H9 (cell line): Measurements from ENCODE around the gene UNCX. TPM values are rescaled to one million over a fixed set of nuclear protein-coding genes. Genes with fewer than 3 reads are reported as not detected.

Source experiments
- DNase-seq: peaks from one replicate; pipeline ENCODE4 v3.0.0-alpha.2; 2017
- H2AFZ ChIP-seq: one replicate; pipeline ENCODE4 v1.6.1; 2013; ENCODE audit warnings: mild to moderate bottlenecking, low read length, control low read depth, moderate library complexity
- H2AK5ac ChIP-seq: 2 replicates; pipeline ENCODE4 v1.6.1; 2013; ENCODE audit warnings: low read length, control low read depth, mixed read lengths; ENCODE audit not compliant: insufficient read length
- H2BK120ac ChIP-seq: one replicate; pipeline ENCODE4 v1.6.1; 2013; ENCODE audit warnings: low read depth, mild to moderate bottlenecking, low read length, control low read depth, inconsistent platforms; ENCODE audit not compliant: poor library complexity, severe bottlenecking
- H2BK12ac ChIP-seq: 2 replicates; pipeline ENCODE4 v1.6.1; 2013; ENCODE audit warnings: low read length, control low read depth, mixed read lengths, low read depth; ENCODE audit not compliant: insufficient read length
- H2BK15ac ChIP-seq: 2 replicates; pipeline ENCODE4 v1.6.1; 2013; ENCODE audit warnings: low read depth, low read length, control low read depth
- H2BK20ac ChIP-seq: one replicate; pipeline ENCODE4 v1.6.1; 2013; ENCODE audit warnings: low read depth, mild to moderate bottlenecking, low read length, control low read depth, inconsistent platforms; ENCODE audit not compliant: poor library complexity, severe bottlenecking
- H2BK5ac ChIP-seq: 2 replicates; pipeline ENCODE4 v1.6.1; 2013; ENCODE audit warnings: low read length, control low read depth, mixed read lengths; ENCODE audit not compliant: insufficient read length
- H3K14ac ChIP-seq: 2 replicates; pipeline ENCODE4 v1.6.1; 2013; ENCODE audit warnings: low read length, control low read depth; ENCODE audit not compliant: insufficient read depth
- H3K18ac ChIP-seq: 2 replicates; pipeline ENCODE4 v1.6.1; 2013; ENCODE audit warnings: low read depth, mild to moderate bottlenecking, mixed read lengths, low read length, control low read depth; ENCODE audit not compliant: insufficient read length
- H3K23ac ChIP-seq: 2 replicates; pipeline ENCODE4 v1.6.1; 2013; ENCODE audit warnings: low read length, control low read depth, mixed read lengths, low read depth; ENCODE audit not compliant: insufficient read length
- H3K23me2 ChIP-seq: 2 replicates; pipeline ENCODE4 v1.6.1; 2013; ENCODE audit warnings: low read depth, mild to moderate bottlenecking, mixed read lengths, low read length, control low read depth; ENCODE audit not compliant: insufficient read length, poor library complexity, severe bottlenecking
- H3K27ac ChIP-seq: 2 replicates; pipeline ENCODE4 v1.5.1; 2013; ENCODE audit warnings: low read length, control low read depth, mixed read lengths, low read depth; ENCODE audit not compliant: insufficient read length
- H3K27me3 ChIP-seq: 2 replicates; pipeline ENCODE4 v1.6.1; 2013; ENCODE audit warnings: low read length, control low read depth, inconsistent platforms; ENCODE audit not compliant: insufficient read depth
- H3K4ac ChIP-seq: 2 replicates; pipeline ENCODE4 v1.6.1; 2013; ENCODE audit warnings: low read depth, mild to moderate bottlenecking, control low read depth, inconsistent platforms, low read length, moderate library complexity
- H3K4me1 ChIP-seq: 2 replicates; pipeline ENCODE4 v1.6.1; 2013; ENCODE audit warnings: low read length, control low read depth, inconsistent platforms; ENCODE audit not compliant: insufficient read depth
- H3K4me2 ChIP-seq: 2 replicates; pipeline ENCODE4 v1.6.1; 2013; ENCODE audit warnings: low read length, control low read depth, mixed read lengths; ENCODE audit not compliant: insufficient read length, insufficient read depth
- H3K56ac ChIP-seq: 2 replicates; pipeline ENCODE4 v1.6.1; 2013; ENCODE audit warnings: low read depth, mild to moderate bottlenecking, mixed read lengths, low read length, control low read depth; ENCODE audit not compliant: insufficient read length
- H3K79me1 ChIP-seq: 2 replicates; pipeline ENCODE4 v1.6.1; 2013; ENCODE audit warnings: low read depth, mild to moderate bottlenecking, moderate library complexity, low read length, control low read depth, inconsistent platforms; ENCODE audit not compliant: insufficient read depth, poor library complexity, severe bottlenecking
- H3K79me2 ChIP-seq: 2 replicates; pipeline ENCODE4 v1.6.1; 2013; ENCODE audit warnings: low read length, control low read depth, inconsistent platforms; ENCODE audit not compliant: insufficient read depth
- H3K9ac ChIP-seq: 2 replicates; pipeline ENCODE4 v1.6.1; 2013; ENCODE audit warnings: low read length, control low read depth, mixed read lengths; ENCODE audit not compliant: insufficient read length; ENCODE audit errors: extremely low read depth
- H3K9me3 ChIP-seq: one replicate; pipeline ENCODE4 v1.6.1; 2013; ENCODE audit warnings: low read depth, low read length, inconsistent platforms; ENCODE audit not compliant: control insufficient read depth
- H3T11ph ChIP-seq: one replicate; pipeline ENCODE4 v1.6.1; 2013; ENCODE audit warnings: mild to moderate bottlenecking, low read length, control low read depth, inconsistent platforms
- H4K20me1 ChIP-seq: one replicate; pipeline ENCODE4 v1.6.1; 2013; ENCODE audit not compliant: control insufficient read depth, insufficient read length, insufficient read depth
- H4K5ac ChIP-seq: 2 replicates; pipeline ENCODE4 v1.6.1; 2013; ENCODE audit warnings: low read depth, mild to moderate bottlenecking, mixed read lengths, low read length, control low read depth; ENCODE audit not compliant: insufficient read length
- H4K8ac ChIP-seq: replicated peaks from 2 replicates; pipeline ENCODE4 v1.6.1; 2013; ENCODE audit warnings: low read length, control low read depth, mixed read lengths, low read depth; ENCODE audit not compliant: insufficient read length
- H4K91ac ChIP-seq: 2 replicates; pipeline ENCODE4 v1.6.1; 2013; ENCODE audit warnings: low read depth, mild to moderate bottlenecking, moderate library complexity, mixed read lengths, low read length, control low read depth; ENCODE audit not compliant: insufficient read length
- H3K27ac Mint-ChIP-seq, 3 experiments: 2 replicates in 2 of 3; 3 replicates in 1 of 3; pipeline ENCODE4 v1.8.0; 2020 to 2021; ENCODE audit warnings: mixed read lengths in 3 of 3, mild to moderate bottlenecking in 1 of 3, moderate library complexity in 1 of 3
- H3K27me3 Mint-ChIP-seq: 2 replicates; pipeline ENCODE4 v1.8.0; 2021; ENCODE audit warnings: low read depth, mild to moderate bottlenecking, moderate library complexity, mixed read lengths
- H3K36me3 Mint-ChIP-seq, 3 experiments: 2 replicates in 2 of 3; 3 replicates in 1 of 3; pipeline ENCODE4 v1.8.0; 2020 to 2021; ENCODE audit warnings: low read depth in 3 of 3, mixed read lengths in 3 of 3; ENCODE audit not compliant: insufficient read depth in 1 of 3
- H3K4me1 Mint-ChIP-seq, 2 experiments: 2 replicates each; pipeline ENCODE4 v1.8.0; 2020; ENCODE audit warnings: mixed read lengths in 2 of 2
- H3K4me3 Mint-ChIP-seq, 2 experiments: 2 replicates in 1 of 2; 3 replicates in 1 of 2; pipeline ENCODE4 v1.8.0; 2020 to 2021; ENCODE audit warnings: mild to moderate bottlenecking in 2 of 2, mixed read lengths in 2 of 2, moderate library complexity in 1 of 2
- H3K9me3 Mint-ChIP-seq, 2 experiments: 2 replicates in 1 of 2; 3 replicates in 1 of 2; pipeline ENCODE4 v1.8.0; 2020; ENCODE audit warnings: mild to moderate bottlenecking in 2 of 2, mixed read lengths in 2 of 2, moderate library complexity in 1 of 2
- WGBS: extraction: QIAGEN DNeasy Blood & Tissue Kit; methylation state at CpG from one replicate; pipeline ENCODE4 v1.1.7; 2013; ENCODE audit warnings: missing lambda C conversion rate, low lambda C conversion rate, mixed read lengths; ENCODE audit not compliant: insufficient read length; ENCODE audit errors: extremely low coverage; 5-methylcytosine and 5-hydroxymethylcytosine counted together
- total RNA-seq: library from RNA; stranded (reverse); gene quantifications from 2 replicates; pipeline ENCODE4 v1.2.1, GENCODE V29; 2021
- TF ChIP-seq, protein P1 (sequence below): fragments of 200-600 bp; sonication (generic); conservative IDR thresholded peaks from 3 replicates; pipeline ENCODE4 v1.8.0; 2021; ENCODE audit warnings: antibody characterized with exemption, mild to moderate bottlenecking

The UNCX gene
- total RNA-seq, 1 experiment from 2014 or later = not detected

DNA sequence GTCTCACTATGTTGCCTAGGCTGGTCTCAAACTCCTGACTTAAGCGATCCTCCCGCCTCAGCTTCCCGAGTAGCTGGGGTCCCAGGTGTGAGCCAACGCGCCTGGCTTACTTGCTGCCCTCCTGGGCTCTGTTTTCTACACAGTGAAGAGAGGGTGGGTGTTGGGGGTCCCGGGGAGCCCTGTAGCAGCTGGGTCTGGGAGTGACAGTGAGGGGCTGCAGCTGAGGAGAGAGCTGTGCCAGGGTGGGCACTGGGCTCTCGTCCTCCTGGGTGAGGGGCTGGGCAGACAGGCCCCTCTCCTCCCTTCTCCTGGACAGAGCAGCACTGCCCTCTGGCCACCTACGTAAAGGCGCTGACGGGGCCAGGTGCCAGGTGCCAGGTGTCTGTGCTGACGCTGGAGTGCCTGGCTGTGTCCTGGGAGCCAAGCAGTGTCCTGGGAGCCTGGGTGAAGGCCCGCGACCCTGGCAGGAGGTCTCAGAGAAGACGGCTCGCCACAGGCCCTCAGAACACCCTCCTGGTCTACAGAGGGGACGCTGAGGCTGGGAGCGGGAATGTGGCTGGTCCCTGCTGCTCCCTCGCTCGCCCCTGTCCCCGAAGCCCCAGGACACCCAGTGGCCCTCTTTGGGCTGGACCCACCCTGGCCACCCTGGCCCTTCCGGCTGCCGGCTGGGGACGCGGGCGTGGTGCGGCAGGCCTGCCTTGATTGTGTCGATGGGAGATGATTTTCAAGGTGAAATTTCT lies 35.6 kb downstream of the UNCX start:
- Histone ChIP-seq H4K8ac (no peak overlapping the region), H2BK15ac (no peak overlapping the region), H3K79me1 (no peaks in the 10 kb centered on the region), H3K27me3 (no peaks in the 10 kb centered on the region), H3K4me2 (no peak overlapping the region), H4K91ac (no peak overlapping the region), H2BK5ac (no peak overlapping the region), H3K79me2 (no peaks in the 10 kb centered on the region), H2BK20ac (no peak overlapping the region), H3T11ph (no peak overlapping the region), H3K4ac (no peak overlapping the region), H3K4me1 (no peaks in the 10 kb centered on the region), H2BK12ac (no peak overlapping the region), H4K20me1 (peaks cover 2% of the 10 kb centered on the region), H3K18ac (no peak overlapping the region), H3K14ac (no peak overlapping the region), H3K27ac (no peak overlapping the region), H3K56ac (no peak overlapping the region), H3K9me3 (no peaks in the 10 kb centered on the region), H2BK120ac (no peak overlapping the region), H3K9ac (no peak overlapping the region), H3K23ac (no peak overlapping the region), H2AFZ (no peak overlapping the region), H4K5ac (no peak overlapping the region), H2AK5ac (no peak overlapping the region), H3K23me2 (no peaks in the 10 kb centered on the region)
- no CpG with 5 or more reads among the region's 27 CpGs for WGBS
- Mint-ChIP-seq H3K4me1 (no peaks in the 10 kb centered on the region), H3K27me3 (peaks cover 22% of the 10 kb centered on the region), H3K27ac (no peak overlapping the region), H3K4me3 (no peak overlapping the region), H3K9me3 (peaks cover 6 to 7% of the 10 kb centered on the region in 2 experiments), H3K36me3 (peaks cover 0 to 3% (median 0%) of the 10 kb centered on the region in 3 experiments; a peak in 1 of 7 replicates)
- no peak for DNase-seq
- TF ChIP-seq, protein P1, sequence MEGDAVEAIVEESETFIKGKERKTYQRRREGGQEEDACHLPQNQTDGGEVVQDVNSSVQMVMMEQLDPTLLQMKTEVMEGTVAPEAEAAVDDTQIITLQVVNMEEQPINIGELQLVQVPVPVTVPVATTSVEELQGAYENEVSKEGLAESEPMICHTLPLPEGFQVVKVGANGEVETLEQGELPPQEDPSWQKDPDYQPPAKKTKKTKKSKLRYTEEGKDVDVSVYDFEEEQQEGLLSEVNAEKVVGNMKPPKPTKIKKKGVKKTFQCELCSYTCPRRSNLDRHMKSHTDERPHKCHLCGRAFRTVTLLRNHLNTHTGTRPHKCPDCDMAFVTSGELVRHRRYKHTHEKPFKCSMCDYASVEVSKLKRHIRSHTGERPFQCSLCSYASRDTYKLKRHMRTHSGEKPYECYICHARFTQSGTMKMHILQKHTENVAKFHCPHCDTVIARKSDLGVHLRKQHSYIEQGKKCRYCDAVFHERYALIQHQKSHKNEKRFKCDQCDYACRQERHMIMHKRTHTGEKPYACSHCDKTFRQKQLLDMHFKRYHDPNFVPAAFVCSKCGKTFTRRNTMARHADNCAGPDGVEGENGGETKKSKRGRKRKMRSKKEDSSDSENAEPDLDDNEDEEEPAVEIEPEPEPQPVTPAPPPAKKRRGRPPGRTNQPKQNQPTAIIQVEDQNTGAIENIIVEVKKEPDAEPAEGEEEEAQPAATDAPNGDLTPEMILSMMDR = no peak
